HL-60/S4 treated with retinoic acid at 250 ng/mL for 4 days and 3 days (cell line): ENCODE results near the gene PRR5.
"Not testable (repeated sequence)": the region's sequence is repeated elsewhere in the genome, so short reads cannot be mapped to it uniquely, and the experiment has no call there.

Source experiments
- in situ Hi-C: fragments of 300-500 bp; cut with MboI; formaldehyde crosslinking; loops from 2 replicates; pipeline ENCODE4 v1.7.0; 2022; ENCODE audit warnings: low sequenced_read_pairs

PRR5 gene

GRCh38 chr22:44732661-44733060 lies 30.7 kb downstream of the PRR5 start:
- in situ Hi-C loops: no loop called here

GRCh38 chr22:44733426-44734106 lies 31.6 kb downstream of the PRR5 start:
- in situ Hi-C loops: no loop called here

GRCh38 chr22:44734278-44734677 lies 32.3 kb downstream of the PRR5 start:
- in situ Hi-C loops: no loop called here

- in situ Hi-C loops: no loop called here
These were observed 33.0 kb downstream of the PRR5 start for GRCh38 chr22:44734801-44735517.

- in situ Hi-C loops: no loop called here
These were observed 33.8 kb downstream of the PRR5 start for GRCh38 chr22:44735518-44736428.

- in situ Hi-C loops: no loop called here
These were observed 34.8 kb downstream of the PRR5 start for GRCh38 chr22:44736581-44737405.

- in situ Hi-C loops: no loop called here
These were observed 35.7 kb downstream of the PRR5 start for GRCh38 chr22:44737406-44738346.

GRCh38 chr22:44738347-44738715 lies 36.3 kb downstream of the PRR5 start:
- in situ Hi-C loops: no loop called here

- in situ Hi-C loops: no loop called here
These were observed 37.0 kb downstream of the PRR5 start for GRCh38 chr22:44739024-44739423.

GRCh38 chr22:44739666-44740065 lies 37.7 kb downstream of the PRR5 start:
- in situ Hi-C loops: not testable (repeated sequence)

- in situ Hi-C loops: no loop called here
These were observed 38.3 kb downstream of the PRR5 start for GRCh38 chr22:44740307-44740706.

GRCh38 chr22:44741929-44742328 lies 39.9 kb downstream of the PRR5 start:
- in situ Hi-C loops: no loop called here

- in situ Hi-C loops: no loop called here
These were observed 41.2 kb downstream of the PRR5 start for GRCh38 chr22:44743247-44743646.

- in situ Hi-C loops: no loop called here
These were observed 41.8 kb downstream of the PRR5 start for GRCh38 chr22:44743804-44744211.

GRCh38 chr22:44745853-44746789 lies 44.1 kb downstream of the PRR5 start:
- in situ Hi-C loops: no loop called here

GRCh38 chr22:44747784-44748127 lies 45.8 kb downstream of the PRR5 start:
- in situ Hi-C loops: not testable (repeated sequence)

- in situ Hi-C loops: no loop called here
These were observed 46.5 kb downstream of the PRR5 start for GRCh38 chr22:44748524-44748923.

- in situ Hi-C loops: no loop called here
These were observed 48.5 kb downstream of the PRR5 start for GRCh38 chr22:44750481-44750880.
